Activated T-cell treated with anti-CD3 and anti-CD28 coated beads, Interleukin-2, amount 50 U/mL, for 72 hours (primary cell): ENCODE data around the gene PPM1N. TPM values are rescaled to one million over a fixed set of nuclear protein-coding genes. Genes with fewer than 3 reads are reported as not detected.
A peak's percentile ranks its signal among the peaks of the same experiment; 100 is the strongest.

Source experiments
- ATAC-seq, 2 donors: fragments of 150-1000 bp; cut with Tn5 transposase; replicated peaks in 1 of 2; 2 replicates each; pipeline ENCODE4 v1.10.0; 2021; ENCODE audit warnings: moderate library complexity in 2 of 2, mild to moderate bottlenecking in 1 of 2
- DNase-seq, 2 donors: peaks; one replicate each; pipeline ENCODE4 v3.0.0; 2021 to 2022; ENCODE audit warnings: mixed read lengths in 1 of 2
- H3K27ac Mint-ChIP-seq: one replicate; pipeline ENCODE4 v1.8.0; 2022; ENCODE audit warnings: mild to moderate bottlenecking, moderate library complexity, mixed read lengths
- H3K27me3 Mint-ChIP-seq: one replicate; pipeline ENCODE4 v1.8.0; 2022; ENCODE audit warnings: low read depth, mixed read lengths
- H3K36me3 Mint-ChIP-seq, 2 donors: one replicate each; pipeline ENCODE4 v1.8.0; 2022; ENCODE audit warnings: mixed read lengths in 2 of 2, mild to moderate bottlenecking in 1 of 2; ENCODE audit not compliant: insufficient read depth in 2 of 2
- H3K4me1 Mint-ChIP-seq: one replicate; pipeline ENCODE4 v1.8.0; 2022; ENCODE audit warnings: low read depth, mixed read lengths
- H3K4me3 Mint-ChIP-seq, 2 donors: one replicate each; pipeline ENCODE4 v1.8.0; 2022; ENCODE audit warnings: mild to moderate bottlenecking in 2 of 2, mixed read lengths in 2 of 2, moderate library complexity in 2 of 2
- H3K9me3 Mint-ChIP-seq, 2 donors: one replicate each; pipeline ENCODE4 v1.8.0; 2022; ENCODE audit warnings: mixed read lengths in 2 of 2
- total RNA-seq, 2 donors: library from RNA; stranded (reverse); gene quantifications; one replicate each; pipeline ENCODE4 v1.2.3, GENCODE V29; 2022

The PPM1N gene
- total RNA-seq, 2 donors from 2014 or later: 6.7 to 6.8 TPM

- H3K36me3 Mint-ChIP-seq: no peaks in the 10 kb centered on the region
These were observed 33.3 kb upstream of the PPM1N start for GRCh38 chr19:45464852-45465441.

GRCh38 chr19:45467115-45467455, 31.2 kb upstream of the PPM1N start:
- ATAC-seq (no peak), DNase-seq (no peak)
- peak overlapping the region; percentile 95 to 97 for H3K4me3 Mint-ChIP-seq
- H3K4me1 Mint-ChIP-seq: peaks cover 35% of the 10 kb centered on the region
- peaks cover 7% of the 10 kb centered on the region for H3K27me3 Mint-ChIP-seq
- H3K27ac Mint-ChIP-seq: no peak overlapping the region
- no peaks in the 10 kb centered on the region for H3K9me3 Mint-ChIP-seq
- no peaks in the 10 kb centered on the region for H3K36me3 Mint-ChIP-seq

More at GRCh38 chr19:45464852-45465441, 33.3 kb upstream of the PPM1N start:
- DNase-seq: no peak
- peaks cover 21% of the 10 kb centered on the region for H3K4me1 Mint-ChIP-seq
- H3K27ac Mint-ChIP-seq: no peak overlapping the region
- ATAC-seq: no peak
- no peak overlapping the region for H3K4me3 Mint-ChIP-seq
- H3K27me3 Mint-ChIP-seq: no peaks in the 10 kb centered on the region
- no peaks in the 10 kb centered on the region for H3K9me3 Mint-ChIP-seq

GRCh38 chr19:45467456-45468158, 30.6 kb upstream of the PPM1N start, which contains the start of gene FOSB:
TSS of gene FOSB (plus strand) at chr19:45467996. CDS start at chr19:45468587, 591 bp downstream.
- no peaks in the 10 kb centered on the region for H3K9me3 Mint-ChIP-seq
- peak within 1 kb of the TSS; percentile 95 to 97 for H3K4me3 Mint-ChIP-seq
- H3K36me3 Mint-ChIP-seq: no peaks in the 10 kb centered on the region
- ATAC-seq (peak; percentile 28 to 36), DNase-seq (peak; percentile 95)
- peaks cover 36% of the 10 kb centered on the region for H3K4me1 Mint-ChIP-seq
- H3K27me3 Mint-ChIP-seq: peaks cover 13% of the 10 kb centered on the region
- H3K27ac Mint-ChIP-seq: peak within 1 kb of the TSS; percentile 94

- Mint-ChIP-seq H3K27me3 (peaks cover 18% of the 10 kb centered on the region), H3K9me3 (no peaks in the 10 kb centered on the region), H3K4me1 (peaks cover 41% of the 10 kb centered on the region), H3K4me3 (peak overlapping the region; percentile 95 to 97), H3K27ac (peak overlapping the region; percentile 94), H3K36me3 (peaks cover 0 to 3% of the 10 kb centered on the region in 2 donors)
- DNase-seq (peak; percentile 39 to 42), ATAC-seq (peak; percentile 4)
These were observed 30.0 kb upstream of the PPM1N start for GRCh38 chr19:45468159-45468651.

GRCh38 chr19:45468803-45469131, 29.5 kb upstream of the PPM1N start:
- peaks cover 0 to 3% of the 10 kb centered on the region in 2 donors for H3K36me3 Mint-ChIP-seq
- H3K9me3 Mint-ChIP-seq: no peaks in the 10 kb centered on the region
- H3K27me3 Mint-ChIP-seq: peaks cover 18% of the 10 kb centered on the region
- peak overlapping the region; percentile 95 to 97 for H3K4me3 Mint-ChIP-seq
- DNase-seq (no peak), ATAC-seq (peak; percentile 49 to 58)
- H3K4me1 Mint-ChIP-seq: peaks cover 41% of the 10 kb centered on the region
- peak overlapping the region; percentile 94 for H3K27ac Mint-ChIP-seq

GRCh38 chr19:45469132-45469944, 28.9 kb upstream of the PPM1N start:
- Mint-ChIP-seq H3K4me1 (peaks cover 41% of the 10 kb centered on the region), H3K4me3 (peak overlapping the region; percentile 95 to 97), H3K36me3 (peaks cover 0 to 3% of the 10 kb centered on the region in 2 donors), H3K27me3 (peaks cover 18% of the 10 kb centered on the region), H3K9me3 (no peaks in the 10 kb centered on the region), H3K27ac (peak overlapping the region; percentile 89)
- DNase-seq (peak; percentile 95 to 96), ATAC-seq (peak; percentile 79 to 83)

- H3K27ac Mint-ChIP-seq: peak overlapping the region; percentile 89
- peaks cover 1 to 3% of the 10 kb centered on the region in 2 donors for H3K36me3 Mint-ChIP-seq
- DNase-seq: peak; percentile 34 to 42
- peaks cover 25% of the 10 kb centered on the region for H3K27me3 Mint-ChIP-seq
- peaks cover 44% of the 10 kb centered on the region for H3K4me1 Mint-ChIP-seq
- H3K9me3 Mint-ChIP-seq: no peaks in the 10 kb centered on the region
- peak overlapping the region; percentile 95 to 97 for H3K4me3 Mint-ChIP-seq
- peak in 1 of 2 donors; percentile 6 for ATAC-seq
These were observed 28.1 kb upstream of the PPM1N start for GRCh38 chr19:45469945-45470761.

GRCh38 chr19:45470762-45471081, 27.5 kb upstream of the PPM1N start:
- no peaks in the 10 kb centered on the region for H3K9me3 Mint-ChIP-seq
- ATAC-seq: no peak
- H3K36me3 Mint-ChIP-seq: peaks cover 1 to 3% of the 10 kb centered on the region in 2 donors
- no peak for DNase-seq
- peak overlapping the region; percentile 95 to 97 for H3K4me3 Mint-ChIP-seq
- H3K27ac Mint-ChIP-seq: no peak overlapping the region
- H3K4me1 Mint-ChIP-seq: peaks cover 48% of the 10 kb centered on the region
- peaks cover 31% of the 10 kb centered on the region for H3K27me3 Mint-ChIP-seq

- DNase-seq (no peak), ATAC-seq (no peak)
- Mint-ChIP-seq H3K9me3 (no peaks in the 10 kb centered on the region), H3K27ac (no peak overlapping the region), H3K4me3 (peak overlapping the region in 1 of 2 donors; percentile 1), H3K4me1 (peaks cover 48% of the 10 kb centered on the region), H3K36me3 (peaks cover 1 to 3% of the 10 kb centered on the region in 2 donors), H3K27me3 (peaks cover 33% of the 10 kb centered on the region)
These were observed 26.9 kb upstream of the PPM1N start for GRCh38 chr19:45471111-45471930.

GRCh38 chr19:45471931-45472562, 26.2 kb upstream of the PPM1N start:
- Mint-ChIP-seq H3K9me3 (no peaks in the 10 kb centered on the region), H3K27me3 (peaks cover 40% of the 10 kb centered on the region), H3K36me3 (peaks cover 1 to 3% of the 10 kb centered on the region in 2 donors), H3K4me3 (peak overlapping the region in 1 of 2 donors; percentile 1), H3K4me1 (peaks cover 49% of the 10 kb centered on the region), H3K27ac (no peak overlapping the region)
- DNase-seq (no peak), ATAC-seq (no peak)

GRCh38 chr19:45472563-45473366, 25.5 kb upstream of the PPM1N start:
- Mint-ChIP-seq H3K27me3 (peaks cover 43% of the 10 kb centered on the region), H3K36me3 (peaks cover 1 to 3% of the 10 kb centered on the region in 2 donors), H3K27ac (no peak overlapping the region), H3K4me3 (peak overlapping the region in 1 of 2 donors; percentile 63), H3K9me3 (no peaks in the 10 kb centered on the region), H3K4me1 (peaks cover 50% of the 10 kb centered on the region)
- ATAC-seq: no peak
- no peak for DNase-seq
